HG03135 (cell line): ENCODE results near the gene TNRC18.
A peak's percentile ranks its signal among the peaks of the same experiment; 100 is the strongest.
"Not testable (repeated sequence)": the region's sequence is repeated elsewhere in the genome, so short reads cannot be mapped to it uniquely, and the experiment has no call there.

Source experiments
- ATAC-seq: cut with Tn5 transposase; IDR thresholded peaks from one replicate; pipeline ENCODE4 v1.9.1; 2021; ENCODE audit warnings: mild to moderate bottlenecking, moderate library complexity; ENCODE audit not compliant: unreplicated experiment

The TNRC18 gene

GRCh38 chr7:5377816-5378215 is 45.8 kb downstream of the TNRC18 start:
- ATAC-seq = no peak

GRCh38 chr7:5377279-5377678 is 46.4 kb downstream of the TNRC18 start:
- ATAC-seq = no peak

GRCh38 chr7:5375925-5376324 is 47.7 kb downstream of the TNRC18 start:
- ATAC-seq = no peak

GRCh38 chr7:5374464-5374863 is 49.2 kb downstream of the TNRC18 start:
- ATAC-seq = no peak

- no peak for ATAC-seq
Observed at GRCh38 chr7:5373300-5373699, 50.3 kb downstream of the TNRC18 start.

- ATAC-seq = no peak
Observed at GRCh38 chr7:5370454-5371353, 52.9 kb downstream of the TNRC18 start.

GRCh38 chr7:5367661-5368060 is 56.0 kb downstream of the TNRC18 start:
- no peak for ATAC-seq

GRCh38 chr7:5365976-5366625 is 57.5 kb downstream of the TNRC18 start:
- peak; percentile 60 for ATAC-seq

- ATAC-seq = no peak
Observed at GRCh38 chr7:5363729-5364128, 59.9 kb downstream of the TNRC18 start.

- ATAC-seq = no peak
Observed at GRCh38 chr7:5362466-5362865, 61.2 kb downstream of the TNRC18 start.

GRCh38 chr7:5361446-5362127 is 62.0 kb downstream of the TNRC18 start:
- ATAC-seq = no peak

- ATAC-seq = no peak
Observed at GRCh38 chr7:5360971-5361370, 62.7 kb downstream of the TNRC18 start.

GRCh38 chr7:5360451-5360850 is 63.2 kb downstream of the TNRC18 start:
- no peak for ATAC-seq

GRCh38 chr7:5360021-5360420 is 63.6 kb downstream of the TNRC18 start:
- ATAC-seq = not testable (repeated sequence)

GRCh38 chr7:5359344-5359743 is 64.3 kb downstream of the TNRC18 start:
- ATAC-seq = no peak

- ATAC-seq = no peak
Observed at GRCh38 chr7:5357951-5358350, 65.7 kb downstream of the TNRC18 start.

- no peak for ATAC-seq
Observed at GRCh38 chr7:5356751-5357119, 66.9 kb downstream of the TNRC18 start.

- no peak for ATAC-seq
Observed at GRCh38 chr7:5354460-5355232, 69.0 kb downstream of the TNRC18 start.

GRCh38 chr7:5352440-5353010 is 71.1 kb downstream of the TNRC18 start:
- ATAC-seq = no peak

GRCh38 chr7:5351507-5352265 is 71.9 kb downstream of the TNRC18 start:
- ATAC-seq = no peak
